ENCODE measurements around the gene SLC27A4.

SLC27A4 gene

DNA sequence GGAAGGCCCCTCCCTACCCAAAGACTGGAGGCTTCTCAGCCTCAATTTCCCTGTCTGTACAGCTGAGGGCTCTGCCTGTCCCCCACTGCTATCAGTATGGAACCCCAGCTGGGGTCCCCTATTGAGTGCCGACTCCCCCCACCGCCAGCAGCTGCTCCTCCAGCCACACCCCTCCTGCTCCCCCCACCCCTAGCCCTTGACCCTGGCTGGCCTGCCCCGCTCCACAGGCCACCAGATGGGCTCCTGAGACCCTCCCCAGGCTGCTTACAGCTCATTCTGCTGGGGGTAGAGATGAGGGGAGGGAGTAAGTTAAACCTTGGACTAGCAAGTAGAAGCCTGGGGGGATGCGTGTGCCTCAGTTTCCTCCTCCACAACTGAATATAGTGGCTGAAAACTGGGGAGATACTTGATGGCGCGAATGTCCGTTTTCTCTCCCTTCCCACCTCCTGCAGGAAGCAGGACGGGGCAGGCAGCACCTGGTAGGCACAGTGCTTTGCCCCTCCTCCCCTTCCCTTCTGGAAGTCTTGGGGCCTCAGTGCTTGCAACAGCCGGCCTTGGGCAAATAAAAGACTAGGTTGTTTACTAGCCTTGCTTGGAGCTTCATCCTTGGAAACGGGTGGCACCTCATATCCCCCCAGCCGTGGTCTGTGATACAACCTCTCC, 50.0 kb downstream of the SLC27A4 start:
- H3K9me3 Mint-ChIP-seq, result no peaks in the 10 kb centered on the region
- no peak overlapping the region for H3K4me3 Mint-ChIP-seq
- H3K27ac Mint-ChIP-seq, result no peak overlapping the region
- ATAC-seq (no peak), DNase-seq (ENCODE audit: low spot score in 2 of 2) (no peak)
- H3K36me3 Mint-ChIP-seq, result peaks cover 53% of the 10 kb centered on the region
- peaks cover 5% of the 10 kb centered on the region for H3K4me1 Mint-ChIP-seq

DNA sequence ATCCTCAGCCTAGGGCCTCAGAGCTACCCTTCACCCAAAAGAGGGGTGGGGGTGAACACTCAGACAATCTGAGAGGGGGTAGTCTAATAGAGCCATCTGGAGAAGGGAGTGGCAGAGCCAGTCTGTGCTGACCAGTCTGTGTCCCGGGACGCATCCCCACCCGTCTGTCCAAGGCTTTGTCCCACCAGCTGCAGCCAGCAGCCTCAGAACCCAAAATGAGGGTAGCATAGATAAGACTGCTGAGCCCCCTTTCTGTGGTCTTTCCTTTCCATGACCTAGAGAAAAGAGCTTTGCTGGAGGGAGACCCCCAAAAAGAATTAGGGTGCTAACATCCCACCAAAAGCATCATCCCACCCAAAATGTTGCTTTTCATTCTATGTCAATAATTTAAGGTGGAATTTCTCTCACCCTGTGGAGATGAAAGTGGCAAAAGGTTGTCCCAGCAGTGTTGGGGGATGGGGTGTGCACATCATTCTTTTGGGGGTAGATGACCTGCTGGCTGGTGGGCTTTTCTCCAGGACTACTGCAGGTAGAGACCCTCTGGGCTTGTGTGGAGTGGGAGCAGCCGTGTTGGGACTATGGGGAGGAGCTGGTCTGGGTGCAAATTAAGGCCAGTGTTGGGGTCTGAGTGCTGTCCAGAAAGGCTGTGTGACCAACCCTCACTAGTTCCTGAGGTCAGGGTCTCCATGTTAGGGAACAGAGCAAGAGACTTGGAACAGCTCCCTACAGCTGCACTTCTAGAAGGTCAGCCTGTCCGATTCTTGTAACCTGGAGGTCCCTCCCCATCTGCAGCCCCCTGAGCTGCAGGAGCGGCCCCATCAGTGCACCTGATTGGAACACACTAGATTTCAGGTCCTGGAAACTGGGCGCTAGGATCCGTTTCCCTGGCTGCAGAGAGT, 50.7 kb downstream of the SLC27A4 start:
- peaks cover 47% of the 10 kb centered on the region for H3K36me3 Mint-ChIP-seq
- no peaks in the 10 kb centered on the region for H3K9me3 Mint-ChIP-seq
- ATAC-seq, result no peak

DNA sequence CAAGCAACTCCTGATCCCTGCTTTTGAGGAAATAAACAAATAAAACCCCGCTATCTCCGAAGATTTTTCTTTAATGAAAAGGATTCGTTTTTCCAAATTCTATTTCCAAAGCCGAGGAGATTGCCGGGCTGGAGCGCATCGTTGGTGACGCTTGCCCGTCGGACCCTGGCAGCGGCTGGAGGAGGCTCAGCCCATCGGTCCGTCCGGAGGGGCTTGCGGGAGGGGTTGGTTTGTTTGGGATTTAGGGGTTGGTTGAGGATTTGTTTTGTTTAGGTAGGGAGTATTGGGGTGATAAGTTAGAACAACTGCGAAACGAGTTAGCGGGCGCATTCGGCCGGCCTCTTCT, 51.6 kb downstream of the SLC27A4 start:
- Mint-ChIP-seq H3K4me1 (peaks cover 8% of the 10 kb centered on the region), H3K27ac (no peak overlapping the region), H3K9me3 (no peaks in the 10 kb centered on the region), H3K4me3 (no peak overlapping the region), H3K36me3 (peaks cover 42% of the 10 kb centered on the region)
- ATAC-seq, result no peak
- no peak for DNase-seq (ENCODE audit: low spot score in 2 of 2)

More for the DNA sequence above, 50.7 kb downstream of the SLC27A4 start:
- H3K27ac Mint-ChIP-seq, result no peak overlapping the region
- no peak for DNase-seq (ENCODE audit: low spot score in 2 of 2)
- no peak overlapping the region for H3K4me3 Mint-ChIP-seq
- peaks cover 5% of the 10 kb centered on the region for H3K4me1 Mint-ChIP-seq

DNA sequence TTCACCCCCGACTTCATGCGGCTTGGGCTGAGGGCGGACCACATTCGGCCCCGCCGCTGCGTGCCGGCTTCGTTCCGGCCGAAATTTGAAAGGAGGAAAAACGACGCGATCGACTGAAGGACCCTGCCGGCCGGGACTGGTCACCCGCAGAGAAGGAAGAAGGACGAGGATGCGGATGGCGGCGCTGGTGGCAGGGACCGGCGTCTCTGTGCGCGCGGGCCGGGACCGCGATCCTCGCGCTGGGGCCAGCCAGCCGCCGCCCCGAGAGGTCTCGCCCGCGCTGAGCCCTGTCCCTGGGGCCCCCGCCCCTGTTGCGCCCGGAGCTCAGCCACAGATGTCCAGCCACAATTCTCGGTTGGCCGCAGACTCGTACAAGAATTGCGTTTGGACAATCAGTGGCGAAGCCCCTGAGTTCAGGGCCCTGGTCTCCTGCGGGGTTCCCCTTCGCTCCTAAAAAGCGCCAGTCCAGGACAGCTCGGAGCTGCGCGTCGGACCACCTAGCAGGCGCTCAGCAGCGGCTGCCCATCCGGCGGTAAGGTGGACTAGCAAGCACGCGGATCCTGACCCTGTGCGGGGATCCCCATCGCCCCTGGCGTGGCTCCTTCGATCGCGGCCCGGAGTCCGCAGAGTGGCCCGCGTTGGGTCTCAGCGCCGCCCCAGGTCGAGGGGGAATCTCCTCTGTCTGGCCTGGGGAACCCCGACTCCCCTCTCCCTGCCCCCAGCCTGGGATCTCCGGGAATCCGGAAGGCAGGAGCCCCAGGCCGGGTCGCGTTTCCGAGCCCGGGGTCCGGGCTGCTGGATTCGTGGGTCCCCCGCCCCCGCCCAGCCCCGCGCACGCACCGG, 52.2 kb downstream of the SLC27A4 start:
- Mint-ChIP-seq H3K9me3 (no peaks in the 10 kb centered on the region), H3K36me3 (peaks cover 41% of the 10 kb centered on the region), H3K27ac (no peak overlapping the region), H3K4me3 (no peak overlapping the region), H3K4me1 (peaks cover 14% of the 10 kb centered on the region)
- ATAC-seq, result no peak
- no peak for DNase-seq (ENCODE audit: low spot score in 2 of 2)

DNA sequence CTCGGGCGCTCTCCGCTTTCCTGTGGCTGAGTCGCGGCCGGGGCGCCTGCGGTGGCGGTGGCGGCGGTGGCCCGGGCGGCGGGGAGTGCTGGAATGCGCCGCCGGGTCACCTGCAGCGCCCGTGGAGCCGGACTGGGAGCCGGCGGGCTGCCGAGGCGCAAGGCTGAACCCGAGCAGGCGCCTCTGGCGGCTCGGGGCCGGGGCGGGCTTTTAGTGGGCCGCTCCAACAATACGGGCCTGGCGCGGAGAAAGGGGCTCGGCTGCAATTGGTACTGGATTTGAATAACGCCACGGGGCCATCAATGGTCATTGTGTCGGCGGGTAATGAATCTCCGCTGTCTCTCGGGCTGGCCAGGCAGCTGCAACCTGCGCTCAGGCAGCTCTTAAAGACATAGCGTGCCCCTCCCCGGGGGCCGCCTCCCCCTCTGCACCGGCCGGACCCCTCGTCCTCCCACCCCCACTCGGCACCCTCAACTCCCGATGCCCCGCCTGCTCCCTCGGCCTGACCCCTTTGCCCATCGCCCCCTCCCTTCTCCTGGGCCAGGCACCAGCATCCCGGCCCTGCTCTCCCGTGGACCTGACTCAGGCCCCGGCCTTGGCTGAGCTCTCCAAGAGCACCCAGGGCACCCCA, 52.9 kb downstream of the SLC27A4 start:
- Mint-ChIP-seq H3K4me1 (peaks cover 16% of the 10 kb centered on the region), H3K36me3 (peaks cover 34% of the 10 kb centered on the region), H3K9me3 (no peaks in the 10 kb centered on the region), H3K4me3 (no peak overlapping the region), H3K27ac (no peak overlapping the region)
- no peak for ATAC-seq
- DNase-seq (ENCODE audit: low spot score in 2 of 2), result no peak

DNA sequence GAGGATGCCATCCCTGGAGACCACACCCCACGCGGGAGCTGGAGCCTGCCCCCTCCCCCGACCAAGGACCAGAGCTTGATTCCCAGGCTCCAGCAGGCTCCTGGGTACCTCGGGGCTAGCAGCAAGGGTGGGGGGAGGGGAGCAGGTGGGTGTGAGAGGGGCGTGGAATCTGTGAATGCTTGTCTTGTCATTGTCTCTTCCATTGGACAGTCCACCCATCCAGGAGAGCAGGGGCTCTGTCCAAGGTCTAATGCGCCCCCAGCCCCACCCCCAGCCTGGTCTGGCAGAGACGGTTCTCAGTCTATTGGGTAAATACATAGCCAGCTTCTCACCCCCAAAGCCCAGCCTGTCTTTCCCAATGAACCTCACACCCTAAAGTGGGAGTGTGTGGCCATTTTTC, 53.6 kb downstream of the SLC27A4 start:
- Mint-ChIP-seq H3K4me1 (peaks cover 16% of the 10 kb centered on the region), H3K36me3 (peaks cover 30% of the 10 kb centered on the region), H3K9me3 (no peaks in the 10 kb centered on the region), H3K27ac (peak overlapping the region; percentile 72), H3K4me3 (no peak overlapping the region)
- DNase-seq (ENCODE audit: low spot score in 2 of 2) (no peak), ATAC-seq (no peak)

DNA sequence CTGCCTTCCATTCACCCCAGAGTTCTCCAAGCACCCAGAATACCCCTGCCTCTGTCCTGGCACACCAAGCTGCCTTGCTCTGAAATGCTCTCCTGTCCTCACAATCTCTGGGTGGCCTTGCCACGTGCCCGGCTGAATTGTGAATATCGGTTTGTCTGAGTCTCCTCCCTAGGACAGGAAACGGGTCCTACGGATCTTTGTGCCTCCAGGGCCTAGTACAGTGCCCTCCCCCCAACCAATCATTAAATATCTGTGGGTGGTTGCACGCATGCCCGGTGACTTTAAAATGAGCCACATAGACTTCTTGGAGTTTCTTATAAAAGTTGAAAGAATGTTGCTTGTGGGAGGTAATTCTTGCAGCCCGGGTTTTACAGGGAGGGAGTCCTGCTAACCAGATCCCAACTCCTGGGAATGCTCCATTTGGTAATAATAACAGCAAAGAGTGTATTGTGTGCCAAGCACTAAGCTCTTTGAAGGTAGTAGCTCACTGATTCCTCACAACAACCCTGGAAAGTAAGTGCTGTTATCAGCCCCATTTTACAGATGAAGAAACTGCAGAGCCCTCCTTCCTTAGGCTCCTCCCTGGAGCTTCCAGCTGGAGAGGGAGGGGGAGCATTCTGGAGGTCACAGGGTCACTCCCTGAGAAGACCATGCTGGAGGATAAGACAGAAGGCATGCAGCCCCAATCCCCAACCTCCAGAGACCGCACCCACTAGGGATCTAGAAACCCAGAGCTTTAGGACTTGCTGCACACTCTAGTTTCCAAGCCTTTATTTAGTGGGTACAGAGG, 54.2 kb downstream of the SLC27A4 start:
- H3K4me3 Mint-ChIP-seq, result no peak overlapping the region
- H3K36me3 Mint-ChIP-seq, result peaks cover 26% of the 10 kb centered on the region
- H3K27ac Mint-ChIP-seq, result peak overlapping the region; percentile 72
- DNase-seq (ENCODE audit: low spot score in 2 of 2) (no peak), ATAC-seq (no peak)
- H3K4me1 Mint-ChIP-seq, result peaks cover 16% of the 10 kb centered on the region
- no peaks in the 10 kb centered on the region for H3K9me3 Mint-ChIP-seq

DNA sequence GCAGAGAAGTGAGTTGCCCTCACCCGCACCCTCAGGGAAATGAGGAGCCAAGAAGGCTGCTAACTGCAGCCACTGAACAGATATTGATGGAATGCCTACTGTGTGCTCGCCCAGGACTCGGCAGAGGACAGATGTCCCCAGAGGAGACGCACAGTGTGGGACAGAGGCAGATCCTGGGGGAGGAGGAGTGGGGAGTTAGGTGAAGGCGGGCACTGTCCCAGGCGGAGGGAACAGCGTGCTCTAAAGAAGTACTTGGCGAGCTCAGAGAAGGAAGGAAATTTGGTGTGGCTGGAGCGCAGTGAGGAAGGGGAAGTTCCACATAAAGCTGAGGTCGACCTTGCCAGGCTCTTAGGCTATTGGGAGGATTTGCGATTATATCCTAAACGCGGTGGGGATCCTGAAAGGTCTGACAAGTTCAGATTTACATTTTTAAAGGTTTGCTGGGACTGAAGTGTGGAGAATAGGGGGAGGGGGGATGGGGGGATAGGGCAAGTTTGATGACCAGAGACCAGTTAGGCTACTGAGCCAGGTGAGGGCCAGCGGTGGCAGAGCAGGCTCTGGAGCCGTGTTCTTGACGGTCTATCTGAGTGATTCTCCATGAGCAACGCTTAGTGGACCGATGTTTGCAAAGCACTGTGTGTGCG, 56.8 kb downstream of the SLC27A4 start:
- Mint-ChIP-seq H3K4me1 (peaks cover 16% of the 10 kb centered on the region), H3K36me3 (peaks cover 10% of the 10 kb centered on the region), H3K9me3 (no peaks in the 10 kb centered on the region), H3K4me3 (no peak overlapping the region), H3K27ac (no peak overlapping the region)
- DNase-seq (ENCODE audit: low spot score in 2 of 2) (no peak), ATAC-seq (peak; percentile 30)

DNA sequence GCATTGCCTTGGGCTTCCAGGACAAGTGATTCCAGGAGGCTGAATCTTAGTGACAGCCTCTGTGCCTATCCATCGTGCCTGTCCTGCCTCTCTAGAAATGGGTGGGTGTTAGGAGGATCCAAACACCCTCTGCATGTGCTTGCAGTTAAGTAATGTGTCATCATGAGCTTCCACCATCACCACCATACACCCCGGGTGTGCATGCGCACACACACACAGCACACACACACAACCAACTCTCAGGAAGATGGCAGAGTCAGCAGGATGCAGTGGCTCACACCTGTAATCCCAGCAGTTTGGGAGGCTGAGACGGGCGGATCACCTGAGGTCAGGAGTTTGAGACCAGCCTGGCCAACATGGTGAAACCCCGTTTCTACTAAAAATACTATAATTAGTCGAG, 57.5 kb downstream of the SLC27A4 start:
- H3K36me3 Mint-ChIP-seq, result peaks cover 6% of the 10 kb centered on the region
- H3K9me3 Mint-ChIP-seq, result no peaks in the 10 kb centered on the region
- no peak overlapping the region for H3K4me3 Mint-ChIP-seq
- H3K27ac Mint-ChIP-seq, result no peak overlapping the region
- peaks cover 16% of the 10 kb centered on the region for H3K4me1 Mint-ChIP-seq
- DNase-seq (ENCODE audit: low spot score in 2 of 2) (no peak), ATAC-seq (peak; percentile 39)

DNA sequence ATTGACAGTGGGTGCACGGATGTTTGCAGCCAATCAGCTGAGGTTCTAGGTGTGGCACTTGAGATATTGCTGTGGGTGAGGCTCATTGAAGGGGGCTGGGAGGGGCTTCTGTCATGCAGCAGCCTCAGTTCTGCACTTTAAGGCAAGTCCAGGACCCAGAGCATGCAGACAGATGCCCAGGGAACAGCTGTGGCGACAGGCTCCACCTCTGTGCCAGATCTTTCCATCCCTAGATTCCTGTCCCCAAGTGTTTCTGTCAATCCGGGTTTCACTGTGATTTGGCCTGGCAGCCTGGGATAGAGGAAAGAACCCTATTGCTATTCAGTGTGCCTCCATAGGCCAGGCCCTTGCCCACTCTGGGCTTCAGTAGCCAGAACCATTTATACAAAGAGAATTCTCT, 59.5 kb downstream of the SLC27A4 start:
- H3K36me3 Mint-ChIP-seq, result no peaks in the 10 kb centered on the region
- ATAC-seq, result no peak
- no peak for DNase-seq (ENCODE audit: low spot score in 2 of 2)
- no peak overlapping the region for H3K4me3 Mint-ChIP-seq
- no peaks in the 10 kb centered on the region for H3K9me3 Mint-ChIP-seq
- no peak overlapping the region for H3K27ac Mint-ChIP-seq
- H3K4me1 Mint-ChIP-seq, result peaks cover 10% of the 10 kb centered on the region

DNA sequence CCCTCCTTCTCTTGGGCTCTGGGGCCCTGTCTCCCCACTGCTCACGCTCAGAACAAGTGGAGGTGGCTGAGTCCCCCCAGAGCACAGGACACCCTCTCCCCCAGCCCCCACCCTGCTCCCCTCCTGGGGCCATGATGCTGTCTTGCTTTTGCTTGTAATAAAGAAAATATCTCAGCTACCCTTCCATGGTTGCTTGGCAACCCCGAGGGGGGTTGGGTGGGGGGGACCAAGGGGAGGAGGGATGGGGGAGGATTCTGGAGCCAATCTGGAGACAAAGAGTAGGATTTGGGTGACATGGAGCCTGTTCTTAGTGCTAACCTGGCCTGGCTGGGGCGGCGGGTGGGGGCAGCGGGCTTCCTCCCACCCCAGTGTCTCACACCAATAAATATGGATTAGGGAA, 64.2 kb downstream of the SLC27A4 start:
- DNase-seq (ENCODE audit: low spot score in 2 of 2), result no peak
- H3K4me3 Mint-ChIP-seq, result no peak overlapping the region
- no peaks in the 10 kb centered on the region for H3K4me1 Mint-ChIP-seq
- H3K27ac Mint-ChIP-seq, result no peak overlapping the region
- no peaks in the 10 kb centered on the region for H3K36me3 Mint-ChIP-seq
- H3K9me3 Mint-ChIP-seq, result no peaks in the 10 kb centered on the region
- ATAC-seq, result no peak

DNA sequence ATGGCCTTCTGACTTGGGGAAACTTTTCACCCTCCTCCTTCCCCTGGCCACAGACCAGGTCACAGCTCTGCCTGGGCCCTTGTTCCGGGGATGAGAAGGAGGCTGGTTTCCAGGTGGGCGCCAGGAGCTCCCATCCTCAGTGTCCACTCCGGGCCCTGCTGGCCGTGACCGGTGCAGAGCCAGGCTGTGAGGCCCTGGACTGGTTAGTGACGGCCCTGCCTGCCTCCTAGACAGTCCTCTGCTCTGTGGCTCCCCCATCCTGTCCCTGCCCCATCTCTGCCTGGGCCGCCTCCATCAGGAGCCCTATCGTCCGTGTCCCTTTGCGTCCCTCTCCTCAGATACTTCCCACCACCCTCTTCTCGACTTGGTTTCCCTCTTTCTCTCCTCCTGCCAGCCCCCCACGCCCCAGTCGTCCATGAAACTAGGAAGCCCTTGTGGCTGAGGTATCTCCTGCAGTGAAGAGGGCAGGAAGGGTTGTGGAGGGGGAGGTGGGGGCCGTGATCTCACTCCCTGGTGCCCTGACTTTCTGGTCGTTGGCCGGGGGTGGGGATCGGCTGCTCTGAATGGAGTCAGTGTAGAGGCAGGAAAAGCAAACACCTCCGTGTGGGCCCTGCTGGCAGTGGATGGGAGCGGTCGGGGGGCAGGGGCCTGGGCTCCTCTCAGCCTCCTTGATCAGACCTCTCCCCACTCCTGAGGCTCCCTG, 64.9 kb downstream of the SLC27A4 start:
- H3K27ac Mint-ChIP-seq, result no peak overlapping the region
- no peaks in the 10 kb centered on the region for H3K9me3 Mint-ChIP-seq
- no peaks in the 10 kb centered on the region for H3K4me1 Mint-ChIP-seq
- DNase-seq (ENCODE audit: low spot score in 2 of 2) (no peak), ATAC-seq (no peak)
- no peaks in the 10 kb centered on the region for H3K36me3 Mint-ChIP-seq
- H3K4me3 Mint-ChIP-seq, result no peak overlapping the region

DNA sequence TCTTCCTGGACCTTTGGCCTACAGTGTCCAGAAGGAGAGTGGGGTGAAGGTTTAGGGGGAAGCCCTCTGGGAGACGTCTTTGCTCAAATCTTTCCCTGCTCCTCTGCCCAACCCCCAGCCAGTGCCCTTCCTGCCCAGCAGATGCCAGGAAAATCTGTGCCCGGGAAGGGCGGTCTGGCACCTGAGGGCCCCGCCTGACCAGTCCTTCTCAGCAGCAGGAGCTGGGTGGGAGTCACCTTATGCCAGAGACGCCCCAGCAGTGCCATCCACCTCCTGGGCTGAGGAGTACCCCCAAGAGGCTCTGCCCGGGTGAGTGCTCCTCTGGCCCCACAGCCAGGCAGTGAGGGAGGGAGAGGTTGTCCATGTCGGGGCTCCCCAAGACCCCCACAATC, 65.4 kb downstream of the SLC27A4 start:
- H3K36me3 Mint-ChIP-seq, result no peaks in the 10 kb centered on the region
- H3K9me3 Mint-ChIP-seq, result no peaks in the 10 kb centered on the region
- H3K27ac Mint-ChIP-seq, result no peak overlapping the region

More for the DNA sequence above, 65.4 kb downstream of the SLC27A4 start:
- Mint-ChIP-seq H3K4me3 (no peak overlapping the region), H3K4me1 (no peaks in the 10 kb centered on the region)
- no peak for ATAC-seq
- no peak for DNase-seq (ENCODE audit: low spot score in 2 of 2)

Measured in stimulated activated effector memory CD8-positive, alpha-beta T cell treated with anti-CD3 and anti-CD28 coated beads, Interleukin-12 subunit alpha, Interleukin-12 subunit beta, amount 100 ng/mL, for 72 hours (primary cell).